Dermis microvascular lymphatic vessel endothelial cell (primary cell): ENCODE data around the gene PSMB3. TPM values are rescaled to one million over a fixed set of nuclear protein-coding genes. Genes with fewer than 3 reads are reported as not detected.
"Not testable (repeated sequence)": the region's sequence is repeated elsewhere in the genome, so short reads cannot be mapped to it uniquely, and the experiment has no call there.

Source experiments
- DNase-seq, 2 donors: peaks; one replicate each; pipeline versions ENCODE4 v3.0.0 to v3.0.0-alpha.2; 2010; ENCODE audit warnings: low read depth in 2 of 2
- total RNA-seq: library from RNA; depleted of rRNA; stranded (reverse); fragments of >200 nt; gene quantifications from 2 replicates; pipeline ENCODE4 v1.2.1, GENCODE V29; 2014

PSMB3 gene
- total RNA-seq, 1 donor from 2014 or later, result 507 TPM

DNA sequence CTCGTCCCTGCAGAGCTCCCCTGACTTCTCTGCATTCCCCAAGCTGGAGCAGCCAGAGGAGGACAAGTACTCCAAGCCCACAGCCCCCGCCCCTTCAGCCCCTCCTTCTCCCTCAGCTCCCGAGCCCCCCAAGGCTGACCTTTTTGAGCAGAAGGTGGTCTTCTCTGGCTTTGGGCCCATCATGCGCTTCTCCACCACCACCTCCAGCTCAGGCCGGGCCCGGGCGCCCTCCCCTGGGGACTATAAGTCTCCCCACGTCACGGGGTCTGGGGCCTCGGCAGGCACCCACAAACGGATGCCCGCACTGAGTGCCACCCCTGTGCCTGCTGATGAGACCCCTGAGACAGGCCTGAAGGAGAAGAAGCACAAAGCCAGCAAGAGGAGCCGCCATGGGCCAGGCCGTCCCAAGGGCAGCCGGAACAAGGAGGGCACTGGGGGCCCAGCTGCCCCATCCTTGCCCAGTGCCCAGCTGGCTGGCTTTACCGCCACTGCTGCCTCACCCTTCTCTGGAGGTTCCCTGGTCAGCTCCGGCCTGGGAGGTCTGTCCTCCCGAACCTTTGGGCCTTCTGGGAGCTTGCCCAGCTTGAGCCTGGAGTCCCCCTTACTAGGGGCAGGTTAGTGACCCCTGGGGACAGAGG lies 36.1 kb upstream of the PSMB3 start:
- no peak for DNase-seq

DNA sequence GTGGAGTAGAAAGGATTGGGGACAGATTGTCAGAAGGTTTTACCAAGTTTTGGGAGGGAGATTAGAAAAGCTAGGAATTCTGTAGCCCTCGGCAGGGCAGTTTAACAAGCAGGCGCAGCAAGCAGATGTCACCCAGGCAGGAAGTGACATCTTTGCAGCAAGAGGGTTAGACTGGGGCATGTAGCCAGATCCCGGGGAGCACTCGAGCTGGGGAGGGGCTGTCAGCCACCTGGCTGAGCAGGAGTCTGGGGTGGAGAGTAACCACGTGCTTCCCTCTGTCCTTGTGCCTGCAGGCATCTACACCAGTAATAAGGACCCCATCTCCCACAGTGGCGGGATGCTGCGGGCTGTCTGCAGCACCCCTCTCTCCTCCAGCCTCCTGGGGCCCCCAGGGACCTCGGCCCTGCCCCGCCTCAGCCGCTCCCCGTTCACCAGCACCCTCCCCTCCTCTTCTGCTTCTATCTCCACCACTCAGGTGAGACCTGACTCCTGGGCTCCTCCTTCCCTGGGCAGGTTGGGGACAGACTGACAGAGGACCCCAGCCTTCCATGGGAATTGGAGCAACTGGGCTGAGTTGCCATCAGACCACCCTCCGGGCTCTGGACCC lies 35.3 kb upstream of the PSMB3 start:
- no peak for DNase-seq

DNA sequence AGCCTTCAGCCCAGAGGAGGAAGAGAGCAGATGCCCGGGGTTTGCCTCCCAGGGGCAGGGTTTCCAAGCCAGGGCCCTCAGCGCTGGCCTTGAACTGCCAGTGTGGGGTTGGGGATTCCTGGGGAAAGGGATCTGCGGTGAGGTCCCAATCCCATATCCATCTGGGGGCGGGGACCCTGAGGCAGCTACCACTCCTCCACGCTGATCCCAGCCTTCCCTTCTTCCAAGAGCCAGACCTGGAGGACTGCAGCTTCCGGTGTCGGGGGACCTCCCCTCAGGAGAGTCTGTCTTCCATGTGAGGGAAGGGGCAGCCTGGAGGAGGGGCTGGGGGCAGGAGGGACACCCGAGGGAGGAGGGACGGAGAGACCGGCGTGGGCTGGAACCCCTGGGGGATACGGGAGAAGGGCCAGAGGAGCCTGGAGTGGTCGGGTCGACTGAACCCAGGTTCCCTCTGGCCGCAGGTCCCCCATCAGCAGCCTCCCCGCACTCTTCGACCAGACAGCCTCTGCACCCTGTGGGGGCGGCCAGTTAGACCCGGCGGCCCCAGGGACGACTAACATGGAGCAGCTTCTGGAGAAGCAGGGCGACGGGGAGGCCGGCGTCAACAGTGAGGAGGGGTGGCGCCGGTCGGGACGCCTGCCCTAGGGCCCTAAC lies 33.1 kb upstream of the PSMB3 start:
- no peak for DNase-seq

DNA sequence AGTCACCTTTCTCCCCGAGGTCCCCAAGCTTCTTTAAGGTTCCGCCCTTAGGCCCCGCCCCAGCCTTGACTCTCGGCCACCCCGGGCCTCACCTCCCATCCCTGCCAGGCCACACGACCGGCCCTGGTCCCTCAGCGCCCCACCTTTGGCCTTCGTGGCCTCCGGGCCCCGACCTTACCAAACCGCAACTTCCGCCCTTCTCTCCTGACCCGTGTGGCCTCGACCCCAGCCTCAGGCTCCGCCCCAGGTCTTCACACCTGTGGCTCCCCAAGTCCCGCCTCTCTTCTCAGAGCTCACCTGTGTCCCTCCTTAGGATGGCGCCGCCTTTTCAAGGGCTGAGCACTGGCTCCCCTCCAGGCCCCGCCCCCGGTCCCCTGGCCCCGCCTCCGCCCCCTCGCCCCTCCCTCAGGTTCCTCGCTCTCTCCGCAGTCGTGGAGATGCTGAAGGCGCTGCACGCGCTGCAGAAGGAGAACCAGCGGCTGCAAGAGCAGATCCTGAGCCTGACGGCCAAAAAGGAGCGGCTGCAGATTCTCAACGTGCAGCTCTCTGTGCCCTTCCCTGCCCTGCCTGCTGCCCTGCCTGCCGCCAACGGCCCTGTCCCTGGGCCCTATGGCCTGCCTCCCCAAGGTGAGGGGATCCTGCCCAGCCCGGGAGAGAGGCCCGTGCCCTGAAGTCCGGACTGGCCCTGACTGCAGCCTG lies 32.4 kb upstream of the PSMB3 start:
- DNase-seq, result no peak

DNA sequence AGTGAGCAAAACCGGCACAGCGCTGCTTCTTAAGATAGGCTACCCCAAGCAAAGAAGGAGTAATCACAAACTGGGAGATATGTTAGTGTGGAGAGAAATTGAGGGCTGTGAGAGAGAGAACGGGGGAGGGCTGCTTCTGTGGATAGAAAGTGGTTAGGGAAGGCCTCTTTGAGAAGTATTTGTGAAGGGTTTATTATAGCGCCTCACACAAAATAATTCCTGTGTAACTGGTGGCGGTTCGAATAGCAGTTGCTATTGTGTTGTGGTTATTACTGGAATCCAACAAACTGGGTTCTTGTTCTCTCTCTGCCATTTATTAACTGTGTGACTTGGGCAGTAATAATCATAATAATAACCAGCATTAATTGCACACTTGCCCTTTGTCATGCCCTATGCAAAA lies 31.6 kb upstream of the PSMB3 start:
- no peak for DNase-seq

DNA sequence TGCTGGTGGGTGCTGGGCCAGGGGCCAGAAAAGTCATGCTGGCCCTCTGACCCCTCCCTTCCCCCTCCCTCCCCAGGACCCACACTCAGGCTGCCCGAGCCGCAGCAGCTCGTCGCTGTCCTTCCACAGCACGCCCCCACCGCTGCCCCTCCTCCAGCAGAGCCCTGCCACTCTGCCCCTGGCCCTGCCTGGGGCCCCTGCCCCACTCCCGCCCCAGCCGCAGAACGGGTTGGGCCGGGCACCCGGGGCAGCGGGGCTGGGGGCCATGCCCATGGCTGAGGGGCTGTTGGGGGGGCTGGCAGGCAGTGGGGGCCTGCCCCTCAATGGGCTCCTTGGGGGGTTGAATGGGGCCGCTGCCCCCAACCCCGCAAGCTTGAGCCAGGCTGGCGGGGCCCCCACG lies 30.7 kb upstream of the PSMB3 start:
- no peak for DNase-seq

DNA sequence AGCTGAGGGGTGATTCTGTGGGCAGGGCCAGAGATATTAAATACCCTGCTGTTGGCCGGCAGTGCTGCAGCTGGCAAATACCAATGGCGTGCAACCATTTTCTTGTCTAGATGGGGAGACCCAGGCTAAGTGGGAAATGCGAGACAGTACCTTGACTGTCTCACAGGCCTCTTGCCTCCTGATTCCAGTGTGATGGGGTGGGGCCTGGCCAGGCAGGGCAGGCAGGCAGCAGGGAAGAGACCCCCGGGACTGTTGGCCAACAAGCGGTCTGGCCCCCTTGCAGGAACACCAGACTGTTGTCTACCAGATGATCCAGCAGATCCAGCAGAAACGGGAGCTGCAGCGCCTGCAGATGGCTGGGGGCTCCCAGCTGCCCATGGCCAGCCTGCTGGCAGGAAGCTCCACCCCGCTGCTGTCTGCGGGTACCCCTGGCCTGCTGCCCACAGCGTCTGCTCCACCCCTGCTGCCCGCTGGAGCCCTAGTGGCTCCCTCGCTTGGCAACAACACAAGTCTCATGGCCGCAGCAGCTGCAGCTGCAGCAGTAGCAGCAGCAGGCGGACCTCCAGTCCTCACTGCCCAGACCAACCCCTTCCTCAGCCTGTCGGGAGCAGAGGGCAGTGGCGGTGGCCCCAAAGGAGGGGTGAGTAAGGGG lies 28.1 kb upstream of the PSMB3 start:
- no peak for DNase-seq

DNA sequence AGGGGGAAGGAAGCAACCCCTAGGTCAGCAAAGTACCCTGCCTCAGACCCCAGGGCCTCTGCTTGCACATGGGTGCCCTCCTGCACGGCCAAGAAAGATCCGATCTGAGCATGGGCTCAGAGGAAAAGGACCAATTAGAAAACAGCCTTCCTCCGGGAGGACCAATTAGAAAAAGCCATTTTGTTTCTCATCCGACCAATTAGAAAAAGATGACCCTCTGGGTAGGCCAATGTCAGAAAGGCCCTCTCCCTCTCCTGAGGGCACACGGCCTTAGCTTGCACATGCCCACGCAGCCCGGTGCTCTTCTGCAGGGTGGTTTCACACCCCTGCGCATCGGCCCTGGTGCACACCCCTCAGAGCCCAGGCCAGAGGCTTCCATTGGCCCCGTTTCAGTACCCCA lies 27.5 kb upstream of the PSMB3 start:
- DNase-seq, result no peak

DNA sequence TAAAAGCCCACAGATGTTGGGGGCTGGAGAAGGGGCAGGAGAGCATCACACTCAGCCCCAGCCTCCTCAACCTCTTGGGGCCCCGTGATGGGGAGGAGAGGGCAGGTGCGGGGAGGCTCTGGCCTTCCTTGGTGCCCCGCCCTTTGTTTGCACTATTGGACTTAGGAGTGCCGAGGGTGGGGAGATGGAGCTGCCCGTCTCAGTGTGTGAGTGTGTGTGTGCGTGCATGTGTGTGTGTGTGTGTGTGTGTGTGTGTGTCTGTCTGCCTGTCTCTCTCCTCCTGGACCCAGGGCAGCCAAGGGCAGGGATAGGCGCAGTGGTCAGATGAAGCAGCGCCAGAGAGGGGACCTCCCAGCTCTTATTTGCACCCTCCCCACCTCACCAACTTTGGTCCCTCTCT lies 26.4 kb upstream of the PSMB3 start:
- DNase-seq, result not testable (repeated sequence)

DNA sequence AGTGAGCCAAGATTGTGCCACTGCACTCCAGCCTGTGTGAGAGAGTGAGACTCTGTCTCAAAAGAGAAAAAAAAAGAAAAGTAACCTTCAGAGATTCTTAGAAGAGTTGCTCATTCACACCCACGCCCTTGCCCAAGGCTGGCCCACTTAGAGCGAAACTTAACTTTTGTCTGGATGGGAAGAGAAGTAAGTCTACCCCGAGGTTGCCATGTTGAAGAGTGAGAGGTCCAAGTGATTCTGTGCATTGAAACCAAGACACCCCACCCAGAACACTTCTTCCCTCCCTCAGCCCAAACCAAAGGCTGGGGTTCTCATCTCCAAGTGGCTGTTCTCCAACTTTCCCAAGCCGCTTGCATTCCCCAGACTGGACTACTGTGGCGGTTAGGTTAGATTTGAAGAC lies 24.8 kb upstream of the PSMB3 start:
- no peak for DNase-seq

DNA sequence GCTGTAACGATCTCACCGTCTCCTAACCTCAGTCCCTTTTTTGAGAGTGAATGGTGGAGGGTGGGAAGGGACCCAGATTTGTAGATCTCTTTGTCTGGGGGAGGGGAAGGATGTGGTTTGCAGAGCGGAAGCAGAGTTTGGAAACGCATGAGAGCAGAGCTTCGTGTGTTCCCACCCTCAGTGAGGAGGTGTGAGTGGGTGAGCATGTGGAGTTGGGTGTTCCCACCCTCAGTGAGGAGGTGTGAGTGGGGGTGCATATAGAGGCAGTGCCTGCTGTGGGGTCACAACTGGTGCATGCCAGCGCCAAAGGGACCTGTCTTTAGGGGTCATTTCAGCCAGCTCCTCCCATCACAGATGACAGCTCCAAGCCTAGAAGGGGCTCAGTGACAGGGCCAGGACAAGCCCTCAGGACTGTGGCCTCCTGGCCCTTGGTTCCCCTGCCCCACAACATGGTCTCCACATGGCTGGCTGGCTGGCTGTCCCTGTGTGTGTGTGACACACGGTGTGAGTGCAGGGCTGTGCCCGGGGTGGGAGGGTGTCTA lies 24.2 kb upstream of the PSMB3 start:
- no peak for DNase-seq

DNA sequence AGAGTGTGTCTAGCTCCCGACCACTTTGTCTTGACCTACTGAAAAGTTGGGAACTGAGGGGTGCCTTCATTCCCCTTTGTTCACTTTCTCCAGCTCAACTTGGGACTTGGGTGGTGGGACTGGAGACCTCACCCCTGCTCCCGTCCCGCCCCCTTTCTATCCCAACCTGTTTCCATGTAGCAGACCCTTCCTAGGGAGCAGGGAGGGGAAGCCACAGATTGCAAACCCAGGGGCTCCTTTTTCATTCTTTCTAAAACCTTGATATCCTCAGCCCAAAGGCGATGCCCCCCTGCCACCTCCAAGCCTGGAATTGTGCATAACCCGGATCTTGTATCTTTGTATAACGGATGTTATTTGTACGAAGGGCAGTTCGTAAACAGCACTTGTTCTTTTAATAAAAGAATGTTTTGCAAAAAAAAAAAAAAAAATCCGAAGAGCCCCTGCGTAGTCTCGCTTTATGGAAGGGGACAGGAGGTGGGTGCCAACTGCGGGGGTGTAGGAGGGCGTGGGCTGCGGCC lies 23.1 kb upstream of the PSMB3 start:
- no peak for DNase-seq

DNA sequence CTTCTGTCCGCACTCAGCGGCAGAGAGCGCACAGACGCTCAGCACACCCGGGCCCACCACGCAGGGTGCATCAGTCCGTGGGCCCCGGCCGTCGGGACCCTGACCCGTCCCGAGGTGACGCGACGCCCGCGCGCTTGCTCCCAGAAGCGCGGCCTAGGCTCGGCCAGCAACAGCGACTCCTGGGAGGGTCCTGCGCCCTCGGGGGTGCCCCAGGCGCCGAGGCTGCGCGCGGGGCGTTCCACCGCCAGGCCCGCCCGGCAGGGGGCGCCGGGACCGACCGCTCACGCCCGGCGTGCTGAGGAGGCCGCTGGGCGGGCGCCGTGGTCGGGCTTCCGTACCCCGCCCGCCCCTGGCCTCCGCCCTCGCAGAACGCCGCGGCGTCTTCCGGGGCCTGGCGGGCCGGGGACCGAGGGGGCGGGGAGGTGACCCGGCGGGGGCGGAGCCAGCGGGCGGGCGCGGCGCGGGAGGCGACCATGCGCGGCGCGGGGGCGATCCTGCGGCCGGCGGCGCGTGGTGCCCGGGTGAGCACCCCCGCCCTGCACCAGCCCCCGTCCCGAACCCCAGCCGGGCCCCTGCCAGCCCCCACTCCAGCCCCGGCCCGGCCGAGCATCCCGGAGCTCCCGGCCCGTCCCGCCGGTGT lies 22.5 kb upstream of the PSMB3 start, which contains the start of gene CISD3:
Gene CISD3 (plus strand): TSS at position 456 of the 640 bp plus-strand sequence. CDS start 18 bp downstream, at position 474.
- DNase-seq, result peak in 1 of 2 donors; percentile 78

DNA sequence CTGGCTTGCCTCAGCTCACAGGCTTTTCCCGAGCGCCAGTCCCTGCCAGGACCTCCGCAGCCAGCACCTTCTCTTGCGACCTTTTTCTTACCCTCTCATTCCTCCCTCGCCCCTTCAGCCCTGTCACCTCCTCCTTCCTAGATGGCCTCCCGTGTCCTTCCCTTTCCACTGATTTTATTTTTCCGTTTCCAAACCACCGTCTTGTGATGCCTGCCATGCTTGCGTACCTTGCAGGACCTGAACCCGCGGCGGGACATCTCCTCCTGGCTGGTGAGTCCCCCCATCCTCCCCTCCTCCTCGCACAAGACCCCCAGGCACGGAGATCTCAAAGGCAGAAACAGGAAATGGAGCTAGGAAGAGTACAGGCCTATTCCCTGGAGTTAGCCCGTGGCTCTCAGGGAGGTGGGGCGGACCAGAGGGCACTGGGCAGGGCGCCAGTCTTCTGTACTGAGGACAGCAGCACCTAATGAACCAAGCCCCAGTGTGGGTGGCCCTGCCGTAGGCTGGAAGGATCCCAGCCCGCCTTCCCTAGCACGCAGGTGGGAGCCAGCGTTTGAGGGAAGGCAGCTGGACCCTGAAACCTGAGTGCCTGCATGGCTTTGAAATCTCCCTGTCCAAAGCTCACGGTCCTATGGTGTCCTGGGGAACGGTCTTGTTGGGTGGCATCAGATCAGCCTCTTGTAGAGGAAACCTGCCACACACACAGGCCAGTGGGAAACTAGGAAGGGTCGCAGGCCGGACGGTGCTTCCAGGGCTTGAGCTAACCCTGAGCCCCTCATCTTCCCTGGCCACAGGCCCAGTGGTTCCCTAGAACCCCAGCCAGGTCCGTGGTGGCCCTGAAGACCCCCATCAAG lies 21.8 kb upstream of the PSMB3 start:
- DNase-seq, result peak in 1 of 2 donors; percentile 28

DNA sequence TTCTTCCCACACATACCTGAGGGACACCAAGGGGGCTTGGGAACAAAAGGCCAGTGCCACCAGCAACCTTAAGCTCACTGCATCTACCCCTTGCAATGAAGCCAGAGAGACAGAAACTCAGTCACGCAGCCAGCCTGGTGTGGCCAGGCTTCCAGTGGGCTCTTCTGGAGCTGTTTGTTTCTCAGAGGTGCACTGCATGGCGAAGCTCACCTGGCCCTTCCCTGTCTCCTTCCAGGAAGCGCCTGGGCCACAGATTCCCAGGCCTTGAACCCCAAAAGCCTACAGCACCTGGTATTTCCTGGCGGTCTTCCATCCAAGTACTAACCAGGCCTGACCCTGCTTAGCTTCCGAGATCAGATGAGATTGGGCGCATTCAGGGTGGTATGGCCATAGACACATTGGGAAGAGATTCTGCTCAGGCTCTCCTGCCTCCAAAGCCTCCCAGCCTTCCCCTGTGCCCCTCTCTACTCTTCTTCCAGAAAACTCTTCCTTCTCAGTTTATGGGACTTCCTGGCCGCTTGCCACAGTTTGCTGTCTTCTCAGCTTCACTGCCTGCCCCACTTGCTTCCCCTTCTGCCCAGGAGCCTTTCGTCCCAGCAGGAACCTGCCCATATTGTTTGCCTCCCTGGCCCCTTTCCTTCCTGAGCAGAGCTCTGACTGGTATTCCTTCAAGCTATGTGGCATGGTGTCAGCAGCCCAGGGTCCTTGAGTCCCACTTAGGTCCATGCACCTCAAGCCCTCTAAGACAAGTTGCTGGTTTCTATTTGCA lies 20.8 kb upstream of the PSMB3 start:
- no peak for DNase-seq

DNA sequence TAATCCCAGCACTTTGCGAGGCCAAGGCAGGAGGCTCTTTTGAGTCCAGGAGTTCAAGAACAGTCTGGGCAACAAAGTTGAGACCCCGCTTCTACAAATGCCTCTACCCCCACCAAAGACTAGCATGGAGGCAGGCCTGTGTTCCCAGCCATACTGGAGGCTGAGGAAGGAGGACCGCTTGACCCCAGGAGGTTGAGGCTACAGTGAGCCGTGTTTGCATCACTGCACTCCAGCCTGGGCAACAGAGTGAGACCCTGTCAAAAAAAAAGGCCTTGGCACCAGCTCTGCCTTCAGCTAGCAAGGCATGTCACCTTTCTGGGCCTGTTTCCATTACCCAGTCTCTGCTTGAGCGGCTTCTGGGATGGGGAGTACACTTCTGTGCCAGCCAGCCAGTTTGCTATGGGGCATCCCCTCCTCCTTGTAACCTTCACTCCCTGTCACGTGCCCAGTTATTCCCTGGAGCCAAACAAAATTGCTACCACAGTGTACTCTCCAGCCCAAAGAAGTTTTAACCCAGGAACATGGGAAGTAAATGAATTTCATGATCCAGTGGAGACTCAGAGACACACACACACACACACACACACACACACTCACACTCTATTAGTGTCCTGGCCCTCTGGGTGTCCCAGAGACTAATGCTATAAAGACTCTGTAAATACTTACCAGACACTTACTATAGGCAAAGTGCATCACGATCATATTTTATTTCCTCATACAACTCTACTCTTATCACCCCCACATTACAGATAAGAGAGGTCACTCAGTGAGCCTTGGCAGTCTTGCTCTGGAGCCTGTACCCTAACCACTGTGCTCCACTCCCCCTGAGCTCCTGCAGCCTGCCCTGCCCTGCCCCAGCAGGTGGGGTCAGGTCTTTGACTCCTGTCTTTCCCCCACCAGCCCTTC lies 19.9 kb upstream of the PSMB3 start:
- DNase-seq, result no peak

DNA sequence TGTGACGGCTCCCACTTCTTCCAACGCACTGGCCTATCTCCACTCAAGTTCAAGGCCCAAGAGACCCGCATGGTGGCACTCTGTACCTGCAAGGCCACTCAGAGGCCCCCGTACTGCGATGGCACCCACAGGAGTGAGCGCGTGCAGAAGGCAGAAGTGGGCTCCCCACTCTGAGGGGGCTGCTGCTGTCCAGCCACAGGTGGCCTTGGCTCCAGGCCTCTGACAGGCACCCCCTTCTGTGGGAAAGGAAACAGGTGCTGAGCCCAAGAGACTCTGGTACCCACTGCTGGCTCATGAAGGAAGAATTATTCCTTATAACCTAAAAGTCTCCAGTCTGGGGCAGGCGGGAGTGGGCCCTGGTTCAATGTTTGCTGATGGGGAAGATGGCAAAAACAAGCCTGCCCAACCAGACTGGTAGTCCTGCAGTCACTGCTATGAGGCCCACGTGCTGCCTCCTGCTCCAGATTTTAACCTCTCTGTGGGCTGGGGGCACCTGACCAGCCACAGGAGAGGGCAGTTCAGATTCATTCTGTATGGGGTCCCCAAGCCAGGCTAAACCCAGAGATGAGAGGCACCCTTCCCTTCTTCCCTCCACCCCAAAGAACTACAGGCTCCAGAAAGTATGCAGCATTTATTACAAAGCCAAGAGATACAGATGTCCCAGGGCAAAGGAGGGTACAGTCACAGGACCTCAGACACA lies 19.1 kb upstream of the PSMB3 start:
- no peak for DNase-seq
